ENCODE results near the gene CNST.
"Not testable (repeated sequence)": the region's sequence is repeated elsewhere in the genome, so short reads cannot be mapped to it uniquely, and the experiment has no call there.

CNST gene

GRCh38 chr1:246711548-246712003, 145.3 kb downstream of the CNST start:
- DNase-seq (ENCODE audit: low spot score): no peak

GRCh38 chr1:246712428-246712827, 146.2 kb downstream of the CNST start:
- DNase-seq (ENCODE audit: low spot score): not testable (repeated sequence)

Data from D341Med (cell line).